Natural killer cell (primary cell): ENCODE results near the gene ANKRD13A. TPM values are rescaled to one million over a fixed set of nuclear protein-coding genes. Genes with fewer than 3 reads are reported as not detected.
"Not testable (repeated sequence)": the region's sequence is repeated elsewhere in the genome, so short reads cannot be mapped to it uniquely, and the experiment has no call there.

ENCODE experiments used
- ATAC-seq, 3 donors: fragments of 150-1000 bp in 2 of 3; fragments of 200-7000 bp in 1 of 3; cut with Tn5 transposase; 1 replicate in 1 of 3; 2 replicates in 2 of 3; pipeline ENCODE4 v1.10.0; 2021; ENCODE audit warnings: mild to moderate bottlenecking in 2 of 3, moderate library complexity in 2 of 3
- DNase-seq, 2 donors: peaks; one replicate each; pipeline versions ENCODE4 v3.0.0 to v3.0.0-alpha.2; 2013 to 2021; ENCODE audit warnings: mixed read lengths in 1 of 2
- H3K27ac ChIP-seq: one replicate; pipeline ENCODE4 v1.5.1; 2013; ENCODE audit warnings: mild to moderate bottlenecking, low read length
- H3K27me3 ChIP-seq: one replicate; pipeline ENCODE4 v1.6.1; 2013; ENCODE audit warnings: low read length; ENCODE audit not compliant: control insufficient read depth, insufficient read depth
- H3K36me3 ChIP-seq: one replicate; pipeline ENCODE4 v1.6.1; 2013; ENCODE audit warnings: low read length; ENCODE audit not compliant: control insufficient read depth, insufficient read depth
- H3K4me1 ChIP-seq: one replicate; pipeline ENCODE4 v1.6.1; 2013; ENCODE audit warnings: low read length; ENCODE audit not compliant: control insufficient read depth, insufficient read depth
- H3K4me3 ChIP-seq: one replicate; pipeline ENCODE4 v1.5.1; 2013; ENCODE audit warnings: low read length
- H3K9me3 ChIP-seq: one replicate; pipeline ENCODE4 v1.6.1; 2013; ENCODE audit warnings: low read length; ENCODE audit not compliant: control insufficient read depth, insufficient read depth
- H3K27ac Mint-ChIP-seq, 2 donors: one replicate each; pipeline ENCODE4 v1.8.0; 2022; ENCODE audit warnings: mild to moderate bottlenecking in 2 of 2, mixed read lengths in 2 of 2, moderate library complexity in 1 of 2
- H3K27me3 Mint-ChIP-seq, 2 donors: one replicate each; pipeline ENCODE4 v1.8.0; 2022; ENCODE audit warnings: low read depth in 2 of 2, mixed read lengths in 2 of 2
- H3K36me3 Mint-ChIP-seq: one replicate; pipeline ENCODE4 v1.8.0; 2022; ENCODE audit warnings: mixed read lengths
- H3K4me1 Mint-ChIP-seq, 2 donors: one replicate each; pipeline ENCODE4 v1.8.0; 2022; ENCODE audit warnings: mixed read lengths in 2 of 2
- H3K4me3 Mint-ChIP-seq: one replicate; pipeline ENCODE4 v1.8.0; 2022; ENCODE audit warnings: mild to moderate bottlenecking, moderate library complexity, mixed read lengths
- H3K9me3 Mint-ChIP-seq, 2 donors: one replicate each; pipeline ENCODE4 v1.8.0; 2022; ENCODE audit warnings: mixed read lengths in 2 of 2
- CTCF ChIP-seq: fragments of 200-600 bp; IDR thresholded peaks from one replicate; pipeline ENCODE4 v1.8.0; 2022; ENCODE audit warnings: antibody characterized with exemption
- WGBS: methylation state at CpG from one replicate; pipeline ENCODE4 v1.1.7; 2013; ENCODE audit warnings: missing lambda C conversion rate; ENCODE audit not compliant: insufficient coverage; 5-methylcytosine and 5-hydroxymethylcytosine counted together
- intact Hi-C: fragments of 100-400 bp; cut with micrococcal nuclease; formaldehyde crosslinking; loops from one replicate; pipeline ENCODE4 v1.14.2; 2022
- total RNA-seq, 4 donors: library from RNA; stranded (reverse); fragments of 120-200 nt in 1 of 4; gene quantifications; one replicate each; pipeline versions ENCODE4 v1.2.3 to v1.2.4, GENCODE V29; 2013 to 2022

ANKRD13A gene
- total RNA-seq, 3 donors from 2014 or later (not counting 1 experiment from before 2014, with no cell fraction given) = 74.9 to 93.6 (median 90.7) TPM

DNA sequence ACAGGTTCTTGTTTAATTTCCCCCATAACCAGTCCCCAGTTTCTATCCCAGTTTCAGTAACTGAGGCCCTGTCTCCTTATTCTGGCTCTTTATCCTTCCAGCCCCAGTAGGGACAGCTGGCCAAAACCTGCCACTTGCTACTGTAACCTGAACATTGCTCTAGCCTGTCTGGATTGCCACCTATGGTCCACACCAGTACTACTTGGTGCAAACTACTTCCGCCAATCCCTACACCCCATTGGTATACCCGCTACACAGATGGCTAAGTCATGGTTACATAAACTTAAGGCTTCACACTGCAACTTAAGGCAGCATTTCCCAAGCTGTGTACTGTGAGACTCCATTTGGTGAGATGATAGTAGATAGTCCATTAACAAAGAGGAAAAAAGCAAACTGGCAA lies 69.4 kb downstream of the ANKRD13A start:
- Histone ChIP-seq H3K4me3 (no peak overlapping the region), H3K27ac (no peak overlapping the region), H3K36me3 (no peaks in the 10 kb centered on the region), H3K27me3 (no peaks in the 10 kb centered on the region), H3K4me1 (peaks cover 9% of the 10 kb centered on the region), H3K9me3 (no peaks in the 10 kb centered on the region)
- no peak for DNase-seq
- Mint-ChIP-seq H3K4me1 (peaks cover 7 to 15% of the 10 kb centered on the region in 2 donors), H3K36me3 (no peaks in the 10 kb centered on the region), H3K27me3 (peaks cover 0 to 6% of the 10 kb centered on the region in 2 donors), H3K4me3 (no peak overlapping the region), H3K27ac (no peak overlapping the region), H3K9me3 (no peaks in the 10 kb centered on the region)
- ATAC-seq = no peak
- WGBS = 100% methylated on average over 2 of the region's 2 CpGs
- intact Hi-C loops = no loop called here
- TF ChIP-seq CTCF = no peak

GRCh38 chr12:110071504-110071903 lies 72.3 kb downstream of the ANKRD13A start:
- Mint-ChIP-seq H3K4me1 (peaks cover 8 to 11% of the 10 kb centered on the region in 2 donors), H3K27ac (no peak overlapping the region), H3K4me3 (no peak overlapping the region), H3K27me3 (peaks cover 0 to 2% of the 10 kb centered on the region in 2 donors), H3K36me3 (no peaks in the 10 kb centered on the region), H3K9me3 (no peaks in the 10 kb centered on the region)
- H3K9me3 ChIP-seq = no peaks in the 10 kb centered on the region
- no peak for TF ChIP-seq CTCF
- no peak for ATAC-seq
- DNase-seq = no peak
- H3K4me1 ChIP-seq = peaks cover 10% of the 10 kb centered on the region
- H3K27me3 ChIP-seq = no peaks in the 10 kb centered on the region
- no peaks in the 10 kb centered on the region for H3K36me3 ChIP-seq
- H3K27ac ChIP-seq = no peak overlapping the region
- no peak overlapping the region for H3K4me3 ChIP-seq
- intact Hi-C loops = no loop called here

DNA sequence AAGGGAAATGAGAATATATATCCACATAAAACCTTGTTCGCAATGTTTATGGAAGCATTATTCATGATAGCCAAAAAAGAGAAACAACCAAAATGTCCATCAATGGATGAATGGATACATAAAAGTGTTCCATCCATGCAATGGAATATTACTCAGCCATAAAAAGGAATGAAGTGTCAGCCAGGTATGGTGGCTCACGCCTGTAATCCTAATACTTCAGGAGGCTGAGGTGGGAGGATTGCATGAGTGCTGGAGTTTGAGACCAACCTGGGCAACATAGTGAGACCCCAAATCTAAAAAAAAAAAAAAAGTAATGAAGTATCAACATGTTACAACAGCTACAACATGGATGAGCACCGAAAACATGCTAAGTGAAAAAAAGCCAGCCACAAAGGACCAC lies 72.7 kb downstream of the ANKRD13A start:
- intact Hi-C loops = no loop called here
- Histone ChIP-seq H3K4me3 (no peak overlapping the region), H3K36me3 (no peaks in the 10 kb centered on the region), H3K27ac (no peak overlapping the region), H3K4me1 (peaks cover 10% of the 10 kb centered on the region), H3K9me3 (no peaks in the 10 kb centered on the region), H3K27me3 (no peaks in the 10 kb centered on the region)
- no peak for DNase-seq
- Mint-ChIP-seq H3K27me3 (peaks cover 0 to 2% of the 10 kb centered on the region in 2 donors), H3K4me1 (peaks cover 8 to 11% of the 10 kb centered on the region in 2 donors), H3K27ac (no peak overlapping the region), H3K9me3 (no peaks in the 10 kb centered on the region), H3K4me3 (peak overlapping the region; percentile 33), H3K36me3 (no peaks in the 10 kb centered on the region)
- no peak for TF ChIP-seq CTCF
- 100% methylated on average over 2 of the region's 3 CpGs for WGBS
- ATAC-seq = no peak

- DNase-seq, H3K4me1 ChIP-seq, H3K9me3 ChIP-seq, H3K36me3 Mint-ChIP-seq, H3K27me3 ChIP-seq, H3K9me3 Mint-ChIP-seq, H3K27ac ChIP-seq, H3K36me3 ChIP-seq, H3K4me3 ChIP-seq, ATAC-seq, H3K27me3 Mint-ChIP-seq, intact Hi-C loops: not testable (repeated sequence)
- peak overlapping the region; percentile 72 for H3K4me3 Mint-ChIP-seq
- H3K27ac Mint-ChIP-seq = peak overlapping the region in 1 of 2 donors; percentile 82
- peaks cover 8 to 11% of the 10 kb centered on the region in 2 donors for H3K4me1 Mint-ChIP-seq
- WGBS = 92% methylated on average over 8 of the region's 9 CpGs
Observed at GRCh38 chr12:110072636-110073035, 73.4 kb downstream of the ANKRD13A start.
